HG03159 (cell line): Measurements from ENCODE around the gene HOXB3.

Experiments used
- ATAC-seq: cut with Tn5 transposase; IDR thresholded peaks from one replicate; pipeline ENCODE4 v1.9.1; 2021; ENCODE audit warnings: mild to moderate bottlenecking, moderate library complexity; ENCODE audit not compliant: unreplicated experiment

Gene HOXB3

GRCh38 chr17:48589831-48590606, at the start of gene HOXB3:
TSS of gene HOXB3 (minus strand) at chr17:48590241. CDS start at chr17:48552474, 37,767 bp downstream.
- no peak for ATAC-seq

- ATAC-seq: no peak
These were observed 49.1 kb upstream of the HOXB3 start for GRCh38 chr17:48639136-48639535.

- no peak for ATAC-seq
These were observed 47.6 kb upstream of the HOXB3 start for GRCh38 chr17:48637323-48638260.

- peak; percentile 62 for ATAC-seq
These were observed 46.4 kb upstream of the HOXB3 start for GRCh38 chr17:48636177-48637018.

GRCh38 chr17:48634493-48635208, 44.6 kb upstream of the HOXB3 start:
- ATAC-seq: no peak

- no peak for ATAC-seq
These were observed 43.2 kb upstream of the HOXB3 start for GRCh38 chr17:48633266-48633677.

GRCh38 chr17:48632579-48633265, 42.7 kb upstream of the HOXB3 start:
- no peak for ATAC-seq

GRCh38 chr17:48631693-48632578, 41.9 kb upstream of the HOXB3 start:
- no peak for ATAC-seq

- ATAC-seq: no peak
These were observed 41.1 kb upstream of the HOXB3 start for GRCh38 chr17:48630925-48631692.

- no peak for ATAC-seq
These were observed 40.2 kb upstream of the HOXB3 start for GRCh38 chr17:48630009-48630924.

GRCh38 chr17:48629411-48629759, 39.3 kb upstream of the HOXB3 start:
- ATAC-seq: no peak

GRCh38 chr17:48628649-48629410, 38.8 kb upstream of the HOXB3 start:
- ATAC-seq: no peak

- ATAC-seq: no peak
These were observed 37.8 kb upstream of the HOXB3 start for GRCh38 chr17:48627623-48628521.

- no peak for ATAC-seq
These were observed 37.1 kb upstream of the HOXB3 start for GRCh38 chr17:48627118-48627597.
